RWPE1 (cell line): ENCODE results near the gene OR52D1.

Experiments
- CTCF ChIA-PET: fragments of 350-600 bp; sonication (Branson Sonifier 250); formaldehyde crosslinking; extraction: SDS; loops from one replicate; lab custom pipeline; 2021; lab: Yijun Ruan, JAX
- POLR2A ChIA-PET: fragments of 400-600 bp; formaldehyde crosslinking; extraction: SDS; loops from one replicate; lab custom pipeline; 2020; ENCODE audit warnings: antibody characterized with exemption; ENCODE audit not compliant: low non-redundant PET; lab: Yijun Ruan, JAX
- DNase-seq: peaks from one replicate; pipeline ENCODE4 v3.0.0; 2012; ENCODE audit warnings: low spot score
- H3K27ac ChIP-seq: fragments of 450-650 bp; 2 replicates; pipeline ENCODE4 v1.5.1; 2017
- CTCF ChIP-seq: fragments of 450-650 bp; conservative IDR thresholded peaks from 2 replicates; pipeline ENCODE4 v1.5.1; 2017; ENCODE audit warnings: low read depth, mild to moderate bottlenecking

OR52D1 gene

DNA sequence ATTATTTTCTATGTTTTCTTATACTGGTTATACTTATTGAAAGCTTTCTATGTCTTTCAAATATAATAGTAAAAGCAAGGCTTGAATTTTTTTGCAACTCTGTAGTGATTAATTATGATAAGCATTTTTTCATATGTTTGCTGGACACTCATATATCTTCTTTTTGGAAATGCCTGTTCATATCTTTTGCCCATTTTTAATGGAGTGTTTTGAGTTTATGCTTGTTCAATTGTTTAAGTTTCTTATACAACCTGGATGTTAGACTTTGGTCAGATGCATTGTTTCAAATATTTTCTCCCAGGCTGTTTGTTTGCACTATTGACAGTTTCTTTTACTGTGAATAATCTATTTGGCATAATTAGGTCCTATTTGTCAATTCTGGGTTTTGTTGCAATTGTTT lies 48.0 kb downstream of the OR52D1 start:
- CTCF ChIA-PET: no interaction called here
- DNase-seq: no peak
- no peak overlapping the region for H3K27ac ChIP-seq
- POLR2A ChIA-PET: no interaction called here
- no peak for TF ChIP-seq CTCF
